HG02870 (cell line): Measurements from ENCODE around the gene UPK1A.
A peak's percentile ranks its signal among the peaks of the same experiment; 100 is the strongest.
"Not testable (repeated sequence)": the region's sequence is repeated elsewhere in the genome, so short reads cannot be mapped to it uniquely, and the experiment has no call there.

ENCODE experiments used
- ATAC-seq: cut with Tn5 transposase; IDR thresholded peaks from one replicate; pipeline ENCODE4 v1.9.1; 2021; ENCODE audit warnings: mild to moderate bottlenecking, moderate library complexity; ENCODE audit not compliant: unreplicated experiment

UPK1A gene

DNA sequence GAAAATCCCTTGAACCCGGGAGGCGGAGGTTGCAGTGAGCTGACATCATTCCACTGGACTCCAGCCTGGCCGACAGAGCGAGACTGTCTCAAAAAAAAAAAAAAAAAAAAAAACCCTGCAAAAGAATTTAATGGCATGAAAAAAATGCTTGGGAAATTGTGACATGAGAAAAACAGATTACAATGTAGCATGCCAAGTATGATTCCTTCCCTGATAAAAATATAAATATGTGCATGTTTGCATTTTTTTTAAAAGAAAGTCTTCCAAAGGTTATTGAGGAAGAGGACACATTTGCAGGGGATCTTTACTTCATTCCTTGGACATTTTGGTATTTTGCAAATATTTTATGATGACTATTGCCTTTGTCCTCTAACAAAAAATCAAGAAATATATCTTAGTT is 23.5 kb downstream of the UPK1A start:
- ATAC-seq: no peak

DNA sequence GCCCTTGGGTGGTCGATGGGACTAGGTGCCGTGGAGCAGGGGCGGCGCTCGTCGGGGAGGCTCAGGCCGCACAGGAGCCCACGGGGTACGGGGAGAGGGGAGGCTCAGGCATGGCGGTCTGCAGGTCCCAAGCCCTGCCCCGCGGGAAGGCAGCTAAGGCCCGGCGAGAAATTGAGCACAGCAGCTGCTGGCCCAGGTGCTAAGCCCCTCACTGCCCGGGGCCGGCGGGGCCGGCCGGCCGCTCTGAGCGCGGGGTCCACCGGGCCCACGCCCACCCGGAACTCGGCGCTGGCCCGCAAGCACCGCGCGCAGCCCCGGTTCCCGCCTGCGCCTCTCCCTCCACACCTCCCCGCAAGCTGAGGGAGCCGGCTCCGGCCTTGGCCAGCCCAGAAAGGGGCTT is 24.8 kb downstream of the UPK1A start:
- ATAC-seq: not testable (repeated sequence)

DNA sequence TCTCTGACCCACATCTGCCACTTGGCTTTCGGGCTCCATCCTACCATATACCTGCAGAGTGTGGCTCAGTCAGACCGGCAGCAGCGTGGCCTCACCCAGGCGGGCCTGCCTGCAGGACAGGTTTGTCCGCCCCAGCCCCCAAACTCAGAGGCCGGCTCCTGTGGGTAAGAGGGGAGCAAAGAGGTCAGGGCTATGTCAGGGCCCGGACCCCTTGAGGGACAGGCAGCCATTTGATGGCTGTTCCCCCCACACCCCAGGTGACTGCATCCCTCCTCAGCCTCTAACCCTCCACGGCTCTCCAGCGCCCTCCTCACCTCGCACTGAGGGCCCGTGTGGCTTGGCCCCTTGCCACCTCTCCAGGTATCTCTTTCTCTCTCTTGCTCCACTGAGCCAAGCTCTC is 25.7 kb downstream of the UPK1A start:
- ATAC-seq: no peak

DNA sequence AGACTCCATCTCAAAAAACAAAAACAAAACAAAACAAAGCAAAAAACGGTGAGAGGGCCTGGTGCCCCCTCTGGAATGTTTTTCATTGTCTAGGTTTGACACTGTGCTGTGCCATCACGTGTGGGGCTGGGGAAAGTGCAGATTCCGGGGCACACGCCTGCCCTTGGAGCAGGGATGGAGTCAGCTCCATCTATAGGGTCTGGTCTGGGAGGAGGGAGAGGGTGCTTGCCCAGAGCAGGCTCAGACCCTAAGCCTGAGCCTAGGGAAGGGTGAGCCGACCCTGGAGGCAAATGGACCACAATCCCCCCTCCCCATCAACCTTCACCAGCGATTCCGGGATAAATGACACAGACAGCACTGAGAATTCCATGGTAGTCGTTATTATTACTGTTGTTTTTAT is 27.1 kb downstream of the UPK1A start:
- no peak for ATAC-seq

DNA sequence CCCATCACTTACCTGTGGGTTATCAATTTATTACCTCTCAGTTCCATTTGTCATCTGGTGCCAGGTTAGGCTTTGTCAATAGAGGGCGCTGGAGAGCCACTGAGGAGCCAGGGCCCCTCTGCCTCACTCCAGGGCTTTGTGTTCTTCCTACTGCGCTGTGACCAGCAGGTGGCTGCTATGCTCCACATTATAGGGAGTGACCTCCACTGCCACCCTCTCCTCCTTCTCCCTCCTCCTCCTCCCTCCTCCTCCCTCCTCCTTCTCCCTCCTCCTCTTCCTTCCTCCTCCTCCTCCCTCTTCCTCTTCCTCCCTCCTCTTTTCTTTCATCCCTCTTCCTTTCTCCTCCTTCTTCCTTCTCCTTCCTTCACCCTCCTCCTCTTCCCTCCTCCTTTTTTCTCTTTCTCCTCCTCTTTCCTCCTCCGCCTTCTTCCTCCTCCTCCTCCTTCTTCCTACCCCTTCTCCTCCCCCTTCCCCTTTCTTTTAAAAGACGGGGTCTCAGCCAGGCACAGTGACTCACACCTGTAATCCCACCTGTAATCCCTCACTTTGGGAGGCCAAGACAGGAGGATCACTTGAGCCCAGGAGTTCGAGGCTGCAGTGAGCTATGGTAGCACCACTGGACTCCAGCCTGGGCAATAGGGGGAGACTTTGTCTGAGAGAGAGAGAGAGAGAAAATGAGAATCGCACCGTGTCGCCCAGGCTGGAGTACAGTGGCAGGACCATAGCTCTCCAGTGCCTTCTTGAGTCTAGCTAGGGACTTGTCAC is 27.7 kb downstream of the UPK1A start:
- ATAC-seq: peak; percentile 78

GRCh38 chr19:35695895-35696422 is 29.6 kb downstream of the UPK1A start:
- no peak for ATAC-seq

DNA sequence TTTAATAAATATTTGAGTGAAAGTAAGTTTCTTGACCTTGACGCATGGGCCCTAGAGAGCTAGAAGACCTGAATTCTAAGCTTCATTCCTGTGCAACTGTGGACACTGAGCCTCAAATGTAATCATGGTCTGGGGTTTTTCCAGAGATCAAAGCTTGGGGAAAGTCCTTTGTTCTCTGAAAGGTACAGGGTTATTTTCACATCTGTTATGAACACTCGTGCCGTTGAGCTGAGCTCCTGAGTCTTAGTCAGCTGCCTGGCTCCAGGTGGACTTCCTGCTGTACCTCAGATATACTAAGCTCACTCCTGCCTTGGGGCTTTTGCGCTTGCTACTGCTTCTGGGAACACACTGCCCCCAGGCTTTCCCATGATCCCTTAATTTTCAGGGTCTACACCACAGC is 30.5 kb downstream of the UPK1A start:
- ATAC-seq: no peak

GRCh38 chr19:35702223-35703012 is 36.1 kb downstream of the UPK1A start:
- peak; percentile 93 for ATAC-seq

- ATAC-seq: no peak
Observed at GRCh38 chr19:35703343-35703742, 37.0 kb downstream of the UPK1A start.

GRCh38 chr19:35704218-35704617 is 37.9 kb downstream of the UPK1A start, which contains the start of gene ZBTB32:
Gene ZBTB32 (plus strand): TSS chr19:35704558. CDS start chr19:35714627, 10,069 bp downstream.
- no peak for ATAC-seq

DNA sequence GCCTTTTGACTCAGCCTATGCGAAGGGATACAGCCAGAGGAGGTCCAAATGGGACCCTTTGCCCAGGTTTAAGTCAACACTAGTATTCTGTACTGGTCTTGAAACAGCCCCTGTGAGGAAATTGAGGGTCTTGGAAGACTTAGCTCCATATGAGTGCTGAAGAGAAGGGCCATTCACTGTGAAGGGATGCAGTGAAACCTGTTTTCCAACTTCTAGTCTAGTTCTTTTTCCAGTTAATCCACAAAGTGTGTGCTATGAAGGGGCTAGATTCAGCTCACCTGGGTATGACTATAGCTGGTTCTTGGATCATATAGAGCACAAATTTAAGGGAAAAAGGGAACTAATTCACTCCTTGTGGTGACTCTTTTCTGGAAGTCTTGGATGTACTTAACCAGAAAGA is 42.1 kb downstream of the UPK1A start:
- ATAC-seq: no peak

- ATAC-seq: no peak
Observed at GRCh38 chr19:35710784-35711723, 44.7 kb downstream of the UPK1A start.

- no peak for ATAC-seq
Observed at GRCh38 chr19:35712567-35713505, 46.5 kb downstream of the UPK1A start.

DNA sequence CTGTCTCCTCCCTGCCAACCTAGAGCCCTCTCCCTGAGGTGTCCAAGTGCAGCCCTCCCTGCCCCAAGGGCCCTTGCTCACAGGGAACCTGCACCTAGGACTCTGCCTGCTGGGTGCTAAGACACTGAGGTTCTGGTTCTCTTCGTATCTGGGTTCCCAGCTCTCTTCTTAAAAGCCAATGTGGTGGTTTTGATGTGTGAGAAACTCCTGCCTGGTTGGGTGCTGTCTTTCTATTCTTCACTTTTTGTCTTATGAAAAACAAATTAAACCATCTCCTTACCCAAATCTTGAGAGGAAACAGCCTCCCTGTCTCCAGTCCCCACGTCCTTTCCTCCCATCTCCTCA is 47.2 kb downstream of the UPK1A start:
- ATAC-seq: no peak

DNA sequence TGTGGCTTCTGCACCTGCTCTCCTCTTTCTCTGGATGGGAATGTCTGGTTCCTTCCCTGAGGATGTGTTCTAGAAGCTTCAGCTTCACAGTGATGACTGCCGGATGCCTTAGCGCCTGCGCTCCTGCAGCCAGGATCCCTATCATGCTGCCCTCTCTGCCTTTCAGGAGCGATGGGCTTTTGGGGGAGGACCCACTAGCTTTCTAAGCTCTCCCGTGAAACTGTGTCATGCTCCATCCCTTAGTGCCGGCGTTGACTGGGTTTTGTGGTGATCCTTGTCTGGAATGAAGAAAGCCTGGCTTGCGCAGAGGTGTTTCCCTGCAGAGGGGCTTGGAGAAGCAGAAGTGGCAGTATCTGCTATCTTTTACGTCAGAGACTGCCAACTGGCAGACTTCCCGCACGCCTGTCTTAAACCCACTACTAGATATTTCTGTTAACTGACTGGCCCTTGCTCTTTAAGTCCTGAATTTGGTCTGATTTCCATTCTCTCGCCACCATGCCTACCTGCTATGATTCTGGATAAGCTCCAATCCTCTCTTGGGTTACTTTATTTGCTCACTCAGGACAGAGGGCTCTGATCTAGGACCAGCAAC is 47.7 kb downstream of the UPK1A start:
- ATAC-seq: no peak

- ATAC-seq: no peak
Observed at GRCh38 chr19:35714601-35715354, 48.5 kb downstream of the UPK1A start.

DNA sequence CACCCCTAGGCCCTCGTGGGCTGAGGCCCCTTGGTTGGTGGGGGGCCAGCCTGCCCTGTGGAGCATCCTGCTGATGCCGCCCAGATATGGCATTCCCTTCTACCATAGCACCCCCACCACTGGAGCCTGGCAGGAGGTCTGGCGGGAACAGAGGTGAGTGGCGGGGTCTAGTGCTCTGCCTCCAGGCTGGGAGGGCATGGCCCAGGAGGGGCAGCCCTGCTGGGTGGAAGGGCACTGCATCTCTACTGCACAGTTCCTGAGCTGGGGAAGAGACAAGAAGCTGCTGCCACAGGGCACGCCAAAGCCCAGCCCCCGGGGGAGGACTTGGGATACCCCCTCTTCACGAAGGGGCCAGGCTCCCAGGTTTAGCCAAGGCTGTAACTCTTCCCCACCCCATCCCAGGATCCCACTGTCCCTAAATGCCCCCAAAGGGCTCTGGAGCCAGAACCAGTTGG is 49.1 kb downstream of the UPK1A start:
- ATAC-seq: no peak

DNA sequence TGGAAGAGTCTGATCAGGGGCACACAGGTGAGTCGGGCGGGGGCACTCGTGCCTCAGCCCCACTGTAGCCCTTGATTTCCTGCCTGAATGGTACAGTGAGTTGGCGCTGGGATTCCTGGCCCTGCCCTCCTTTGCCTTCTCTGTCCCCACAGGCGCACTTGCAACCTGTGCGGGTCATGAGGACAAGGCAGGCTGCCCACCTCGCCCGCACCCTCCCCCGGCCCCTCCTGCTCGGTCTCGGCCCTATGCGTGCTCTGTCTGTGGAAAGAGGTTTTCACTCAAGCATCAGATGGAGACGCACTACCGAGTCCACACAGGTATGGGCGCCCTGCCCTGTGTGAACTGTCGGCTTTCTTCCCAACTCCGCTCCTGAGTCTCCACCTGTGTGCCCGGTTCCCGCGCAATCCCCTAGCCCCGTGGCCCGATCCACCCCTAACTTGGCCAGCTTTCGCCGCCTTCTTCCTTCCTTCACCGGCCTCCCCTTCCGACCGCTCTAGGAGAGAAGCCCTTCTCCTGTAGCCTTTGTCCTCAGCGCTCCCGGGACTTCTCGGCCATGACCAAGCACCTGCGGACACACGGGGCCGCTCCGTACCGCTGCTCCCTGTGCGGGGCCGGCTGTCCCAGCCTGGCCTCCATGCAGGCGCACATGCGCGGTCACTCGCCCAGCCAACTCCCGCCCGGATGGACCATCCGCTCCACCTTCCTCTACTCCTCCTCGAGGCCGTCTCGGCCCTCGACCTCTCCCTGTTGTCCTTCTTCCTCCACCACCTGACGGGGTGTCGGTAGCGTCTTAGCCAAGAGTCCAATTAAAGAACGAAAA is 49.9 kb downstream of the UPK1A start:
- no peak for ATAC-seq
